Measurements from ENCODE around the gene CYP2W1. TPM values are rescaled to one million over a fixed set of nuclear protein-coding genes. Genes with fewer than 3 reads are reported as not detected.
"Not testable (repeated sequence)": the region's sequence is repeated elsewhere in the genome, so short reads cannot be mapped to it uniquely, and the experiment has no call there.

CYP2W1 gene
- total RNA-seq, 1 donor from 2014 or later, result 2.0 TPM

GRCh38 chr7:997404-998395 lies 14.7 kb downstream of the CYP2W1 start:
- H3K4me3 ChIP-seq, result no peak overlapping the region
- no peaks in the 10 kb centered on the region for H3K27me3 ChIP-seq
- no peak overlapping the region for H3K27ac ChIP-seq
- no peak for DNase-seq (ENCODE audit: extremely low spot score in 2 of 2)
- TF ChIP-seq CTCF (IDR thresholded peaks at IDR 0.05) (no peak), POLR2AphosphoS5 (IDR thresholded peaks at IDR 0.05; ENCODE audit: insufficient read depth in 1 of 2, low read depth in 1 of 2) (no peak), POLR2A (IDR thresholded peaks at IDR 0.05) (no peak)
- H3K4me1 ChIP-seq, result peaks cover 10% of the 10 kb centered on the region
- no peaks in the 10 kb centered on the region for H3K9me3 ChIP-seq
- peaks cover 0 to 7% of the 10 kb centered on the region in 2 donors for H3K36me3 ChIP-seq
- intact Hi-C loops (cut with DNase I), result loop anchor here (10.0 kb wide), 1 partner anchor 157 kb away; no protein-coding TSS in a partner anchor

- intact Hi-C loops (cut with DNase I), result loop anchor here (10.0 kb wide), 1 partner anchor 155 kb away; no protein-coding TSS in a partner anchor
- H3K27ac ChIP-seq, result no peak overlapping the region
- no peak overlapping the region for H3K4me3 ChIP-seq
- peaks cover 0 to 7% of the 10 kb centered on the region in 2 donors for H3K36me3 ChIP-seq
- TF ChIP-seq POLR2A (IDR thresholded peaks at IDR 0.05) (no peak), POLR2AphosphoS5 (IDR thresholded peaks at IDR 0.05; ENCODE audit: insufficient read depth in 1 of 2, low read depth in 1 of 2) (no peak), CTCF (IDR thresholded peaks at IDR 0.05) (no peak)
- H3K9me3 ChIP-seq, result no peaks in the 10 kb centered on the region
- no peak for DNase-seq (ENCODE audit: extremely low spot score in 2 of 2)
- H3K27me3 ChIP-seq, result no peaks in the 10 kb centered on the region
- no peaks in the 10 kb centered on the region for H3K4me1 ChIP-seq
Observed at GRCh38 chr7:999149-999879, 16.3 kb downstream of the CYP2W1 start.

- no peak for DNase-seq (ENCODE audit: extremely low spot score in 2 of 2)
- H3K4me1 ChIP-seq, result no peaks in the 10 kb centered on the region
- TF ChIP-seq POLR2AphosphoS5 (IDR thresholded peaks at IDR 0.05; ENCODE audit: insufficient read depth in 1 of 2, low read depth in 1 of 2), result no peak
- TF ChIP-seq POLR2A (IDR thresholded peaks at IDR 0.05), result no peak
- TF ChIP-seq CTCF (IDR thresholded peaks at IDR 0.05), result no peak
- H3K4me3 ChIP-seq, result no peak overlapping the region
- H3K27me3 ChIP-seq, result no peaks in the 10 kb centered on the region
- no peaks in the 10 kb centered on the region for H3K9me3 ChIP-seq
- peaks cover 0 to 7% of the 10 kb centered on the region in 2 donors for H3K36me3 ChIP-seq
- no peak overlapping the region for H3K27ac ChIP-seq
- intact Hi-C loops (cut with DNase I), result loop anchor here (10.0 kb wide), 1 partner anchor 155 kb away; no protein-coding TSS in a partner anchor
Observed at GRCh38 chr7:999941-1000935, 17.3 kb downstream of the CYP2W1 start.

GRCh38 chr7:1001069-1001770 lies 18.2 kb downstream of the CYP2W1 start:
- not testable (repeated sequence) for DNase-seq (ENCODE audit: extremely low spot score in 2 of 2); H3K4me3 ChIP-seq; H3K36me3 ChIP-seq

GRCh38 chr7:1002026-1002425 lies 19.0 kb downstream of the CYP2W1 start:
- H3K4me1 ChIP-seq; DNase-seq (ENCODE audit: extremely low spot score in 2 of 2); H3K4me3 ChIP-seq; H3K9me3 ChIP-seq; H3K27ac ChIP-seq; H3K36me3 ChIP-seq; H3K27me3 ChIP-seq; intact Hi-C loops (cut with DNase I): not testable (repeated sequence)

More at GRCh38 chr7:1001069-1001770, 18.2 kb downstream of the CYP2W1 start:
- intact Hi-C loops (cut with DNase I); H3K4me1 ChIP-seq; H3K9me3 ChIP-seq; H3K27ac ChIP-seq; H3K27me3 ChIP-seq: not testable (repeated sequence)

GRCh38 chr7:1002445-1002844 lies 19.5 kb downstream of the CYP2W1 start:
- H3K27ac ChIP-seq; H3K9me3 ChIP-seq; H3K4me1 ChIP-seq; DNase-seq (ENCODE audit: extremely low spot score in 2 of 2); H3K4me3 ChIP-seq; H3K27me3 ChIP-seq; intact Hi-C loops (cut with DNase I); H3K36me3 ChIP-seq: not testable (repeated sequence)

Data from vagina (tissue), 2 donors.